Prostate gland (tissue), 2 donors: ENCODE results near the gene LUC7L3. TPM values are rescaled to one million over a fixed set of nuclear protein-coding genes. Genes with fewer than 3 reads are reported as not detected.

Experiments used
- DNase-seq: peaks from one replicate; pipeline ENCODE4 v3.0.0-alpha.2; 2019; ENCODE audit warnings: low spot score
- H3K27ac ChIP-seq, 2 donors: fragments of 200-600 bp; sonication (generic); 2 replicates each; pipeline ENCODE4 v1.5.1; 2017 to 2019
- H3K27me3 ChIP-seq: fragments of 200-600 bp; sonication (generic); replicated peaks from 2 replicates; pipeline ENCODE4 v1.5.1; 2019; ENCODE audit not compliant: insufficient read depth
- H3K36me3 ChIP-seq, 2 donors: fragments of 200-600 bp; sonication (generic); 1 replicate in 1 of 2; 2 replicates in 1 of 2; pipeline versions ENCODE4 v1.5.1 to v1.8.1; 2017 to 2019
- H3K4me1 ChIP-seq: fragments of 200-600 bp; sonication (generic); replicated peaks from 2 replicates; pipeline ENCODE4 v1.5.1; 2019
- H3K4me3 ChIP-seq, 2 donors: fragments of 200-600 bp; sonication (generic); 2 replicates each; pipeline ENCODE4 v1.5.1; 2017 to 2019
- H3K9me3 ChIP-seq: fragments of 200-600 bp; sonication (generic); 2 replicates; pipeline ENCODE4 v1.5.1; 2017
- CTCF ChIP-seq, 4 experiments: fragments of 200-600 bp in 2 of 4; fragments of 450-650 bp in 2 of 4; sonication (generic) in 2 of 4; IDR thresholded peaks; 1 replicate in 3 of 4; 2 replicates in 1 of 4; pipeline ENCODE4 v1.5.1; 2016 to 2019; ENCODE audit warnings: antibody characterized with exemption in 4 of 4, mild to moderate bottlenecking in 2 of 4, moderate library complexity in 2 of 4
- POLR2A ChIP-seq: fragments of 450-650 bp; IDR thresholded peaks from one replicate; pipeline ENCODE4 v1.6.1; 2016; ENCODE audit warnings: antibody characterized with exemption, mild to moderate bottlenecking
- POLR2AphosphoS5 ChIP-seq: sonication (generic); formaldehyde crosslinking; IDR thresholded peaks from one replicate; pipeline ENCODE4 v1.6.1; 2017; ENCODE audit warnings: antibody characterized with exemption
- WGBS: methylation state at CpG from one replicate; pipeline ENCODE4 v1.1.5; 2018; 5-methylcytosine and 5-hydroxymethylcytosine counted together
- intact Hi-C: fragments of 100-400 bp; cut with DNase I; formaldehyde crosslinking; loops from one replicate; pipeline ENCODE4 v1.14.2; 2022
- total RNA-seq, 2 donors: library from RNA; depleted of rRNA; stranded (reverse); fragments of >200 nt; gene quantifications; one replicate each; pipeline ENCODE4 v1.1.0, GENCODE V29; 2016

Gene LUC7L3
- total RNA-seq, 2 donors from 2014 or later, result 45.4 to 234 TPM

GRCh38 chr17:50684288-50684611, 35.2 kb upstream of the LUC7L3 start:
- no peak overlapping the region for H3K27ac ChIP-seq
- 84% methylated on average over 5 of the region's 5 CpGs for WGBS
- no peaks in the 10 kb centered on the region for H3K36me3 ChIP-seq
- H3K4me3 ChIP-seq, result no peak overlapping the region
- peaks cover 3% of the 10 kb centered on the region for H3K4me1 ChIP-seq
- intact Hi-C loops, result loop anchor here (5.0 kb wide), 2 partner anchors 52 to 137 kb away; partner anchors contain the start of genes ABCC3 and SPATA20
- DNase-seq, result no peak
- H3K27me3 ChIP-seq, result no peaks in the 10 kb centered on the region
- TF ChIP-seq POLR2A (no peak), CTCF (IDR thresholded peaks at IDR 0.05) (no peak), POLR2AphosphoS5 (no peak)
- no peaks in the 10 kb centered on the region for H3K9me3 ChIP-seq

GRCh38 chr17:50684612-50685333, 34.6 kb upstream of the LUC7L3 start:
- H3K4me3 ChIP-seq, result no peak overlapping the region
- no peaks in the 10 kb centered on the region for H3K36me3 ChIP-seq
- H3K9me3 ChIP-seq, result no peaks in the 10 kb centered on the region
- peaks cover 3% of the 10 kb centered on the region for H3K4me1 ChIP-seq
- H3K27me3 ChIP-seq, result no peaks in the 10 kb centered on the region
- no peak overlapping the region for H3K27ac ChIP-seq
- no peak for DNase-seq
- TF ChIP-seq CTCF (IDR thresholded peaks at IDR 0.05) (no peak), POLR2AphosphoS5 (no peak), POLR2A (no peak)
- 75% methylated on average over 15 of the region's 15 CpGs for WGBS
- intact Hi-C loops, result loop anchor here (5.0 kb wide), 3 partner anchors 52 to 202 kb away; partner anchors contain the start of genes ABCC3 and SPATA20

DNA sequence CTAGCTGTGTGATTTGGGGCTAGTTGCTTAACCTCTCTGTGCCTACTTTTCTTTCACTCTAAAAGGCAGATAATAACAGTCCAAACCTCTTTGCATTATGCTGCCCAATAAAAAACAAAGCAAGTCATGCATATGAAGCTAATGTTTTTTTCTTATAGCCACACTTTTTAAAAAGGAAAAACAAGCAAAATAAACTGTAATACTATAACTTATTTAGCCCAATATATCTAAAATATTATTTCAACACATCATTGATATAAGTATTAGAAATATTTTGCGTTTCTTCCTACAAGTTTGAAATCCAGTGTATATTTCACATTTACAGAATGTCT, 34.1 kb upstream of the LUC7L3 start:
- no peaks in the 10 kb centered on the region for H3K9me3 ChIP-seq
- no peak overlapping the region for H3K27ac ChIP-seq
- H3K4me1 ChIP-seq, result peaks cover 3% of the 10 kb centered on the region
- intact Hi-C loops, result loop anchor here (5.0 kb wide), 1 partner anchor 203 kb away; no protein-coding TSS in a partner anchor
- H3K36me3 ChIP-seq, result no peaks in the 10 kb centered on the region
- WGBS, result 98% methylated on average over 1 of the region's 1 CpG
- no peak for TF ChIP-seq POLR2A
- no peak for TF ChIP-seq POLR2AphosphoS5
- TF ChIP-seq CTCF (IDR thresholded peaks at IDR 0.05), result no peak
- H3K4me3 ChIP-seq, result no peak overlapping the region
- H3K27me3 ChIP-seq, result no peaks in the 10 kb centered on the region
- DNase-seq, result no peak

GRCh38 chr17:50685691-50686493, 33.5 kb upstream of the LUC7L3 start:
- Histone ChIP-seq H3K27me3 (no peaks in the 10 kb centered on the region), H3K4me3 (no peak overlapping the region), H3K9me3 (no peaks in the 10 kb centered on the region), H3K27ac (peak overlapping the region; percentile 60 to 68), H3K4me1 (peaks cover 3% of the 10 kb centered on the region), H3K36me3 (no peaks in the 10 kb centered on the region)
- intact Hi-C loops, result loop anchor here (5.0 kb wide), 1 partner anchor 204 kb away; no protein-coding TSS in a partner anchor
- TF ChIP-seq CTCF (IDR thresholded peaks at IDR 0.05) (no peak), POLR2AphosphoS5 (no peak), POLR2A (no peak)
- WGBS, result 81% methylated on average over 17 of the region's 17 CpGs
- no peak for DNase-seq
